ENCODE measurements around the gene GNAL.
"Not testable (repeated sequence)": the region's sequence is repeated elsewhere in the genome, so short reads cannot be mapped to it uniquely, and the experiment has no call there.

Gene GNAL

DNA sequence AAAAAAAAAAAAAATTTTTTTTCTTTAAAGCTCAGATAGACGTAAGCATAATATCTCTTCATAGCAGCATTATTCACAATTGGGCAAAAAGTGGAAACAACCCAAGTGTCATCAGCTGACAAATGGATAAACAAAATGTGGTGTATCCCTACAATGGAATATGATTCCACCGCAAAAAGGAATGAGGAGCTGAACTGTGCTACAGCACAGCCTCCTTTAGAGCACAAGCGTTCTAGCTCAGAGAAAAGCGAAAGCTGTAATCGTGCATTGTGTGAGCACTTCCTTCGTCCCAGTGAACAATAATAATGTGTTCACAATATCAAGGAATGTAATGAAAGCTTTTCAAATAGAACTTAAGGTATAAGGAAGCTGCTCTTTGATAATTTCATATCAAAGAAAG is 150.5 kb downstream of the GNAL start:
- in situ Hi-C loops (cut with HindIII; ENCODE audit: low pct_unique_long_range_greater_than_20kb, low sequenced_read_pairs): no loop called here
- TF ChIP-seq JUND (IDR thresholded peaks at IDR 0.05; ENCODE audit: low read depth): no peak
- no peak for DNase-seq (ENCODE audit: low read depth in 1 of 2, low spot score in 1 of 2)

DNA sequence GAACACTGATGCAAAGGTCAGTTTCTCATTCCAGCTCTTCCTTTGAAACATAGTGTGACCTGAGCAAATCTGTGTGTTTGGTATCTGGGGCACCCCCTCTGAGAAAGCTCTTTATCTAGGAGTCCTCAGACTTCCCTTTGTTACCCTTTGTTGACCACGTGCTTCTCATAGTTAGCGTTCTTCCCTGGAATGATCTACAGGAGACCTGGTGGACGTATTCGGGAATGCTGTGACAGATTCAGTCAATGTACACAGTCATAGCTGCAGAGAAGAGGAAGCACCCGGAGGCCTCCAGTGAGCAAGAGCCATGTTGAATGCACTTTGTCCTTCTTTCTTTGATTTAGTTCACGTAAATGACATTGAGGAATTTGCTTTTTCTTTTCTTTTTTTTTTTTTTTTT is 151.4 kb downstream of the GNAL start:
- in situ Hi-C loops (cut with HindIII; ENCODE audit: low pct_unique_long_range_greater_than_20kb, low sequenced_read_pairs): no loop called here
- DNase-seq (ENCODE audit: low read depth in 1 of 2, low spot score in 1 of 2): no peak
- TF ChIP-seq JUND (IDR thresholded peaks at IDR 0.05; ENCODE audit: low read depth): no peak

DNA sequence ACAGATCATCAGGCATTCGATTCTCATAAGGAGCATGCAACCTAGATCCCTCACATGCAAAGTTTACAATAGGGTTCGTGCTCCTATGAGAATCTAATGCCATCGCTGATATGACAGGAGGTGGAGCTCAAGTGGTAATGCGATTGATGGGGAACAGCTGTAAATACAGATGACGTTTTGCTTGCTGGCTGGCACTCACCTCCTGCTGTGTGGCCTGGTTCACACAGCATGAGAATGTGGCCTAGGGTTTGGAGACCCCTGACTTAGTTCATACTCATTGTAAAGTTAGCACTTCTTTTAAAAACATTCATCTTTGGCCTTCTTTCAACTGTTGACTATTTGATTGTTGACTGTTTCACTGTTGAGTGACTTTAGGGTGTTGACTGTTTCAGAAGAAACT is 153.5 kb downstream of the GNAL start:
- TF ChIP-seq JUND (IDR thresholded peaks at IDR 0.05; ENCODE audit: low read depth): no peak
- no peak for DNase-seq (ENCODE audit: low read depth in 1 of 2, low spot score in 1 of 2)
- in situ Hi-C loops (cut with HindIII; ENCODE audit: low pct_unique_long_range_greater_than_20kb, low sequenced_read_pairs): no loop called here

DNA sequence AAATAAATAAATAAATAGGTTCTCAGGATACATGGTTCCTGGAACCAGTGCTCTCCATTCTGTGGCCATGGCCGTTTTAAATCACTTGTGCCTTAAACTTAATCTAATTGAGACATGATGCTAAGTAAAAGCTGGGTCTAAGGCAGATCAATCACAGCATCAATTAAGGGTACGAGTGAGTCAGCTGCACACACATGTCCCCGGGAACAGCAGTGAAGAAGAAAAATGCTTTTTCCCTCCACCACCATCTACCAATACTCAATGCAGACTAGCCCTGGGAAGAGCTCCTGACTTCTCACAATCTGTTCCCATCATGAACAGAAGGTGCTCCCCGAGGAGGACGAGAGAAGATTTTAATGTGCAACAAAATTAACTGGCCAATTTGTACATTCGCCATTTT is 155.4 kb downstream of the GNAL start:
- in situ Hi-C loops (cut with HindIII; ENCODE audit: low pct_unique_long_range_greater_than_20kb, low sequenced_read_pairs): no loop called here
- no peak for DNase-seq (ENCODE audit: low read depth in 1 of 2, low spot score in 1 of 2)

DNA sequence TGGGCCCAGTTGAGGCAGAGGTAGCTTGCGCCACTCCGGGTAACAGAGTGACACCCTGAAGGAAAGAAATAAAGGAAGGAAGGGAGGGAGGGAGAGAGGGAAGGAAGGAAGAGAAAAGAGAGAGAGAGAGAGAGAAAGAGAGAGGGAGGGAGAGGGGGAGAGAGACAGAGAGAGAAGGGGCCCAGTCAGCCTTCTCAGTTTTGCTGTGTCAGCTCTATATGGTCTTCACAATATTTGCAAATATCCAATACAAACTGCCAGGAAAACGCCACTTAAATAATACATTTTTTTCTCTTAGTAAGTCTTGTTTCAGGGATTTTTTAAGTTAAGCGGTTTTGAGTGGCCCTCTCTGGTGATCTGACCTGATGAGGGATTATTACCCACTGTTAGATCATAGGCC is 156.6 kb downstream of the GNAL start:
- in situ Hi-C loops (cut with HindIII; ENCODE audit: low pct_unique_long_range_greater_than_20kb, low sequenced_read_pairs): no loop called here

More for the DNA sequence above, 155.4 kb downstream of the GNAL start:
- no peak for TF ChIP-seq JUND (IDR thresholded peaks at IDR 0.05; ENCODE audit: low read depth)

DNA sequence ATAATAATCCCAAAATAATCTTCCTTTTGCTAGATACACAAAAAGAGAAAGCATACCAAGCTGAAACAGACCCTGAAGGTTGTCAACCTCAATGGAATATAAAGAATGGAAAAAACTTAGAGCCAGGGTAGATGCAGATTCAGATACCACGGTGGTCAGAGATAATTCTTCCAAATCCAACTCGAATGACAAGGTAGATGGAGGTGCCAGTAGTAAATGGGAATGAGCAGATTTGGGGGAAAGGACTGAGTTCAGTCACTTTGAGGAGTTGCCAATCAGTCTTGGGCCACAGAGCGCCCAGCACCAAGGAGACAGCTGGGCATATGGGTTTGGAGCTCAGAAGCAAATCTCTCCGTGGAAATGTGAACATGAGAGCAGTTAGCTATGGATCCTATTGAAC is 158.7 kb downstream of the GNAL start:
- in situ Hi-C loops (cut with HindIII; ENCODE audit: low pct_unique_long_range_greater_than_20kb, low sequenced_read_pairs): no loop called here
- no peak for DNase-seq (ENCODE audit: low read depth in 1 of 2, low spot score in 1 of 2)
- no peak for TF ChIP-seq JUND (IDR thresholded peaks at IDR 0.05; ENCODE audit: low read depth)

More for the DNA sequence above, 156.6 kb downstream of the GNAL start:
- TF ChIP-seq JUND (IDR thresholded peaks at IDR 0.05; ENCODE audit: low read depth): no peak
- no peak for DNase-seq (ENCODE audit: low read depth in 1 of 2, low spot score in 1 of 2)

DNA sequence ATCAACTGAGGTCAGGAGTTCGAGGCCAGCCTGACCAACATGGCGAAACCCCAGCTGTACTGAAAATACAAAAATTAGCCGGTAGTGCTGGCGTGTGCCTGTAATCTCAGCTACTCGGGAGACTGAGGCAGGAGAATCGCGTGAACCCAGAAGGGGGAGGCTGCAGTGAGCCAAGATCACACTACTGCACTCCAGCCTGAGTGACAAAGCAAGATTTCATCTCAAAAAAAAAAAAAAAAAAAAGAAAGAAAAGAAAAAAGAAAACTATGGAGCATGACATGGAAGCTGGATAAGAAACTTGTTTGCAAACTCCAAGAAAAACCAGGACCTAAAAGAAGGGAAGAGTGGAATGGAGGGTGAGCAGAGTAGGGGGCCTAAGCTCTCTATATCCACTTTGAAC is 160.2 kb downstream of the GNAL start:
- in situ Hi-C loops (cut with HindIII; ENCODE audit: low pct_unique_long_range_greater_than_20kb, low sequenced_read_pairs): no loop called here
- no peak for DNase-seq (ENCODE audit: low read depth in 1 of 2, low spot score in 1 of 2)
- TF ChIP-seq JUND (IDR thresholded peaks at IDR 0.05; ENCODE audit: low read depth): no peak

DNA sequence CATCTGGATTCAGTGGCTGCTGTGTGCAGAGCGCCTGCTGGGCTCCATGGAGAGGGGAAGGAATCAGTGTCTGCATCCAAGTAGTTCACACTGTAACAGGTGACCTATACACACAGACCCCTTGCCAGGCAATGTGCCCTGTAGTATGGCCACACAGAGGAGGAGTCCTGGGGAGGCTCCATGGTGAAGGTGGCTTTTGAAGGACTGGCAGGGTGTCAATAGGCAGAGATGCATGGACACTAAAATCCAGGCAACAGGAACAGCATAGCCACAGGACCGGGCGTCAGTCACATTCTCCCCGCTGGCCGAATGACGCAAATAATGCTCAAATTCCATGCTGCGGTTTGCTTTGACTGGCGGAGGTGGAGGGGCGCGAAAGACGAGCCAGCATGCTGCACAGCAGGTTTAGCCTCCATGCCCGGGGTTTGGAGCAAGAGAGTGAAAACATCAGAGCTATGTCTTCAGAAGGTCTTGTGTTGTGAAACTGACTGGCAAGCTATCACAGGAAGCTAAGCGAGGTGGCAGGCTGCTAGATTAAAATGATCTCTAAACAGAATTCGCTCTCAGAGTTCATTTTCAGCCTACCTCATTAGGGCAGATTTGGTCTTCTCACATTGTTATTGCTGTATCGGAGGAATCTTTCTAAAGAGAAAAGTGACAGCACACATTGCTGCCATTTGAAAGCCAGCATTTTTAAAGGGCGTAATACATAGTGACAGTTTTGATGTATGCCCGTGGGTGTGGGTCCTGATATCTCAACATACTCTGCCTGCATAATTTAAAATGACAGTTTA is 161.0 kb downstream of the GNAL start:
- no peak for TF ChIP-seq JUND (IDR thresholded peaks at IDR 0.05; ENCODE audit: low read depth)
- peak in 1 of 2 experiments; percentile 77 for DNase-seq (ENCODE audit: low read depth in 1 of 2, low spot score in 1 of 2)
- in situ Hi-C loops (cut with HindIII; ENCODE audit: low pct_unique_long_range_greater_than_20kb, low sequenced_read_pairs): no loop called here

DNA sequence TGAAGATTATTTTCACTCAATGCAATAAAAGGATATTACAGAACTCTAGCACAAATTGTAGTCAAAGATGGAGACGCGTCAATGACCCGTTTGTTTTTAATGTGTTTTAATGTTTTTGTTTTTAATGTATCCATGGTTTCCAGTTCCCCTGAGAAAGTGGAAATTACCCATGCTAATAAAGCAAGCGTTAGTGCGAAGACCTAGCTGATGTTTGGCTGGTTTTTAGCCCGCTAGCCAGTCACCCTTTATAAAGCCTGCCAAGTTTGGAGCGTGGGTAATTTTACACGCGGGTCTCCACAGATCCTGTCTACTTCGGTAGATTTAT is 161.7 kb downstream of the GNAL start:
- TF ChIP-seq JUND (IDR thresholded peaks at IDR 0.05; ENCODE audit: low read depth): no peak
- in situ Hi-C loops (cut with HindIII; ENCODE audit: low pct_unique_long_range_greater_than_20kb, low sequenced_read_pairs): no loop called here
- DNase-seq (ENCODE audit: low read depth in 1 of 2, low spot score in 1 of 2): no peak

DNA sequence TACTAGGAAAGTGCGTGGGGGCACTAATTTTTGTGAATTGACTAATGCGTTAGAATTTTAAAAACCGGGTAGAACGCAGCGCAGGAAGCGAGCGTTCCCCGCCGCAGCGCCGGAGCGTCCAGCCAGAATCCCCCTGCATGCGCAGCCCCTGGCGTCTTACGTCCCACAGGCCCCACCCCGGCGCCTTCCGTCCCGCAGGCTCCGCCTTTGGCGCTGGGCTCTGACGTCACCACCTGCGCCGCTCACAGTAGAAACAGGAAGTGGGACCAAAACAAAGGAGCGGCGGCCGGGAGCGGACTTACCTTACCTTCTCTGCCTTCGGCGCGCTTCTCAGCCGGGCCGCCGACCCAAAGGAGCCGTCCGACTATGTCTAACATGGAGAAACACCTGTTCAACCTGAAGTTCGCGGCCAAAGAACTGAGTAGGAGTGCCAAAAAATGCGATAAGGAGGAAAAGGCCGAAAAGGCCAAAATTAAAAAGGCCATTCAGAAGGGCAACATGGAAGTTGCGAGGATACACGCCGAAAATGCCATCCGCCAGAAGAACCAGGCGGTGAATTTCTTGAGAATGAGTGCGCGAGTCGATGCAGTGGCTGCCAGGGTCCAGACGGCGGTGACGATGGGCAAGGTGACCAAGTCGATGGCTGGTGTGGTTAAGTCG is 162.2 kb downstream of the GNAL start, which contains the start of gene CHMP1B:
Gene CHMP1B (plus strand): TSS at position 268 of the 660 bp plus-strand sequence. CDS start 99 bp downstream, at position 367.
- DNase-seq (ENCODE audit: low read depth in 1 of 2, low spot score in 1 of 2): peak; percentile 53 to 93
- no peak for TF ChIP-seq JUND (IDR thresholded peaks at IDR 0.05; ENCODE audit: low read depth)
- in situ Hi-C loops (cut with HindIII; ENCODE audit: low pct_unique_long_range_greater_than_20kb, low sequenced_read_pairs): no loop called here

DNA sequence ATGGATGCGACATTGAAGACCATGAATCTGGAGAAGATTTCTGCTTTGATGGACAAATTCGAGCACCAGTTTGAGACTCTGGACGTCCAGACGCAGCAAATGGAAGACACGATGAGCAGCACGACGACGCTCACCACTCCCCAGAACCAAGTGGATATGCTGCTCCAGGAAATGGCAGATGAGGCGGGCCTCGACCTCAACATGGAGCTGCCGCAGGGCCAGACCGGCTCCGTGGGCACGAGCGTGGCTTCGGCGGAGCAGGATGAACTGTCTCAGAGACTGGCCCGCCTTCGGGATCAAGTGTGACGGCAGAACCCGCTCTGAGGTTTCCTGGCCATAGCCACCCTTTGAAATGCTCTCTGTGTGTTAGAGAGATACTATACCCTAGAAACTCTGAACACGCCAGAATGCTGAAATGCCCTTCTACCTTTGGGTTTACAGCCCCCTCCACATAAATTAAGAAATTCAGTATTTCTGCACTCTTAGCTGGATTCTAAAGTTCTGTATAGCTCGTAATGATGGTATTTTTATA is 162.8 kb downstream of the GNAL start:
- DNase-seq (ENCODE audit: low read depth in 1 of 2, low spot score in 1 of 2): no peak
- in situ Hi-C loops (cut with HindIII; ENCODE audit: low pct_unique_long_range_greater_than_20kb, low sequenced_read_pairs): no loop called here
- TF ChIP-seq JUND (IDR thresholded peaks at IDR 0.05; ENCODE audit: low read depth): no peak

DNA sequence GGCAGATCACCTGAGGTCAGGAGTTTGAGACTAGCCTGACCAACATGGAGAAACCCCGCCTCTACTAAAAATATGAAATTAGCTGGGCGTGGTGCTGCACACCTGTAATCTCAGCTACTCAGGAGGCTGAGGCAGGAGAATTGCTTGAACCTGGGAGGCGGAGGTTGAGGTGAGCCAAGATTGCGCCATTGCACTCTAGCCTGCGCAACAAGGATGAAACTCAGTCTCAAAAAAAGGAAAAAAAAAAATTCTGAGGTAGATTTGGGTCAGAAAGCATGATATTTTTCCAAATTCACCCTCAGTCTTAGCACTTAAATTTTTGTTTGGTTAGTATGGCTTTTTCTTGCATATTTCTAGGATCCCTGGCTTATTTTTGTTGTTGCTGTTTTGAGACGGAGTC is 165.5 kb downstream of the GNAL start:
- in situ Hi-C loops (cut with HindIII; ENCODE audit: low pct_unique_long_range_greater_than_20kb, low sequenced_read_pairs): not testable (repeated sequence)

DNA sequence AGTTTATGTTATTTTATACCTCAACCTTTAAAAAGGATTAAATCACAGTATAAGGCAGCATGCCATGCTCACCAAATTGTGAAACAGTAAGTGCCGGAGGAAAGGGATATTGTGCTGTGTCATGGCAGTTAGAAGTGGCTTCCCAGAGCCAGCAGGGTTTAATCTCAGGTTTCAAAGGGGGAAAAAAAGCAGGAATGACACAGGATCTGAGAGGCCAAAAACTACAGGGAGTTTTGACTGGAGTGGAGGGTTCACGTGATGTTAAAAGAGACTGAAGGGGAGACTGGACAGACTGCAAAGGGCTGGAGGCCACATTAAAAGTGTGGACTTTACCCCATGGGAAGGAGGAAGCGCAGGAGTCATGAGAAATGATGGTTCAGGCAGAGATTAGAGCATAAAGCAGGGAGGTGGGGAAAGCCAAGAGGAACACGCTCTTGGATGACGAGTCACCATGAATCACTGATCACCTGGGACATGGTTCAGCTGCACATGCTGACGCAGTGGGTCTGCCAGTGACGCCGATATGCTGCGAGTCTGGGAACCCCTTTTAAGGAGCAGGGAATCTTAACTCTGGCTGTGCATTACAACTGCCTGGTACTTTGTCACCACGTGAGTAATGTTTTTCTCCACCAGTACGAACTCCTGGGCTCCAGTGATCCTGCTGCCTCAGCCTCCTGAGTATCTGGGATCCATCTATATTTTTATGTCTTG is 168.3 kb downstream of the GNAL start:
- no peak for DNase-seq (ENCODE audit: low read depth in 1 of 2, low spot score in 1 of 2)
- no peak for TF ChIP-seq JUND (IDR thresholded peaks at IDR 0.05; ENCODE audit: low read depth)
- in situ Hi-C loops (cut with HindIII; ENCODE audit: low pct_unique_long_range_greater_than_20kb, low sequenced_read_pairs): no loop called here

More for the DNA sequence above, 165.5 kb downstream of the GNAL start:
- DNase-seq (ENCODE audit: low read depth in 1 of 2, low spot score in 1 of 2): not testable (repeated sequence)

Data from T47D (cell line).